ENCODE measurements around the gene MANSC4. TPM values are rescaled to one million over a fixed set of nuclear protein-coding genes. Genes with fewer than 3 reads are reported as not detected.

MANSC4 gene
- total and polyA plus RNA-seq, 10 of the 15 experiments (the other 5 are each of a cell fraction or from before 2014, with no cell fraction given), result 0.18 to 0.21 (median 0.19) TPM; not detected in 7

DNA sequence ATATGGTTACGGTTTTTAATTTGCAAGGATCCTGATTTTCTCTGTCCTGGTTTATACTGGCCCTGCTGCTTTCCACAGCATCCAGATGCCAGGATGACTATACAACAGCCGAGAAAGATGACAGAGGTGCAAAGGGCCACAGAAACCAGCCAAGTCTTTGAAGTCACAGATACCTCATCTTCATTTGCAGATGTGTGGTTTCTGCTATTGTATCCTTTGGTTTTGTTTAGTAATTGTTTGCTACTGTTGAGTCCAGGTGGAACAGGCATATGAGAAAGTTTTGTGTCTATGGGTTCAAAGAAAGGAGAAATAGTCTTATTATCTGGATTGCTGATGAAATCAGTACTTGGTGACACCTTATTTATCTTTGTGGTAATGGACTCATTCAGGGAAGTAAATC, 17.3 kb downstream of the MANSC4 start (continued):
- TF ChIP-seq E2F4 (IDR thresholded peaks at IDR 0.05; ENCODE audit: low read depth, low read length) (no peak), SRF (IDR thresholded peaks at IDR 0.05; ENCODE audit: low read depth in 2 of 2, low read length in 2 of 2) (no peak), POLR2AphosphoS2 (IDR thresholded peaks at IDR 0.05; ENCODE audit: low read depth, low read length) (no peak), CREB1 (IDR thresholded peaks at IDR 0.05; ENCODE audit: low read depth) (no peak), EED (IDR thresholded peaks at IDR 0.05; ENCODE audit: low read depth) (peak; percentile 54; the same call in 1 of the 2 replicates), PBX3 (IDR thresholded peaks at IDR 0.05; ENCODE audit: insufficient replicate concordance, low read depth, low read length) (no peak), RAD51 (IDR thresholded peaks at IDR 0.05) (no peak), SMARCA5 (IDR thresholded peaks at IDR 0.05) (no peak), ETV6 (conservative IDR thresholded peaks at IDR 0.05 in 1 of 2, IDR thresholded peaks at IDR 0.05 in 1 of 2; ENCODE audit: borderline replicate concordance in 1 of 2, low read depth in 1 of 2) (no peak), SREBF1 (IDR thresholded peaks at IDR 0.05; ENCODE audit: low read length) (no peak), CBX3 (IDR thresholded peaks at IDR 0.05; ENCODE audit: borderline replicate concordance, low read depth) (no peak), SREBF2 (IDR thresholded peaks at IDR 0.05; ENCODE audit: low read length) (no peak), CREM (IDR thresholded peaks at IDR 0.05; ENCODE audit: low read depth) (peak; percentile 18; the same call in 1 of the 2 replicates), MEF2A (IDR thresholded peaks at IDR 0.05; ENCODE audit: insufficient read depth, low read depth, low read length) (no peak), IRF3 (IDR thresholded peaks at IDR 0.05) (no peak), RCOR1 (conservative IDR thresholded peaks at IDR 0.05; ENCODE audit: low read depth, low read length) (no peak), BACH1 (IDR thresholded peaks at IDR 0.05; ENCODE audit: borderline replicate concordance) (no peak), ZNF622 (IDR thresholded peaks at IDR 0.05) (no peak), NR2F1 (conservative IDR thresholded peaks at IDR 0.05) (no peak), KAT2A (conservative IDR thresholded peaks at IDR 0.05; ENCODE audit: control insufficient read depth, low read depth, low read length) (no peak), FOS (IDR thresholded peaks at IDR 0.05; ENCODE audit: borderline replicate concordance, extremely low read depth, insufficient read length) (no peak), IKZF2 (IDR thresholded peaks at IDR 0.05) (peak; percentile 64 to 73), POLR2AphosphoS5 (IDR thresholded peaks at IDR 0.05; ENCODE audit: low read length) (no peak), ZBED1 (IDR thresholded peaks at IDR 0.05; ENCODE audit: borderline replicate concordance) (no peak), RB1 (IDR thresholded peaks at IDR 0.05; ENCODE audit: borderline replicate concordance) (no peak)
- TF ChIP-seq, protein P1, sequence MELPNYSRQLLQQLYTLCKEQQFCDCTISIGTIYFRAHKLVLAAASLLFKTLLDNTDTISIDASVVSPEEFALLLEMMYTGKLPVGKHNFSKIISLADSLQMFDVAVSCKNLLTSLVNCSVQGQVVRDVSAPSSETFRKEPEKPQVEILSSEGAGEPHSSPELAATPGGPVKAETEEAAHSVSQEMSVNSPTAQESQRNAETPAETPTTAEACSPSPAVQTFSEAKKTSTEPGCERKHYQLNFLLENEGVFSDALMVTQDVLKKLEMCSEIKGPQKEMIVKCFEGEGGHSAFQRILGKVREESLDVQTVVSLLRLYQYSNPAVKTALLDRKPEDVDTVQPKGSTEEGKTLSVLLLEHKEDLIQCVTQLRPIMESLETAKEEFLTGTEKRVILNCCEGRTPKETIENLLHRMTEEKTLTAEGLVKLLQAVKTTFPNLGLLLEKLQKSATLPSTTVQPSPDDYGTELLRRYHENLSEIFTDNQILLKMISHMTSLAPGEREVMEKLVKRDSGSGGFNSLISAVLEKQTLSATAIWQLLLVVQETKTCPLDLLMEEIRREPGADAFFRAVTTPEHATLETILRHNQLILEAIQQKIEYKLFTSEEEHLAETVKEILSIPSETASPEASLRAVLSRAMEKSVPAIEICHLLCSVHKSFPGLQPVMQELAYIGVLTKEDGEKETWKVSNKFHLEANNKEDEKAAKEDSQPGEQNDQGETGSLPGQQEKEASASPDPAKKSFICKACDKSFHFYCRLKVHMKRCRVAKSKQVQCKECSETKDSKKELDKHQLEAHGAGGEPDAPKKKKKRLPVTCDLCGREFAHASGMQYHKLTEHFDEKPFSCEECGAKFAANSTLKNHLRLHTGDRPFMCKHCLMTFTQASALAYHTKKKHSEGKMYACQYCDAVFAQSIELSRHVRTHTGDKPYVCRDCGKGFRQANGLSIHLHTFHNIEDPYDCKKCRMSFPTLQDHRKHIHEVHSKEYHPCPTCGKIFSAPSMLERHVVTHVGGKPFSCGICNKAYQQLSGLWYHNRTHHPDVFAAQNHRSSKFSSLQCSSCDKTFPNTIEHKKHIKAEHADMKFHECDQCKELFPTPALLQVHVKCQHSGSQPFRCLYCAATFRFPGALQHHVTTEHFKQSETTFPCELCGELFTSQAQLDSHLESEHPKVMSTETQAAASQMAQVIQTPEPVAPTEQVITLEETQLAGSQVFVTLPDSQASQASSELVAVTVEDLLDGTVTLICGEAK (IDR thresholded peaks at IDR 0.05; ENCODE audit: borderline replicate concordance), result no peak

Data from GM12878 (cell line).